ENCODE measurements around the gene ZNF778.
A peak's percentile ranks its signal among the peaks of the same experiment; 100 is the strongest.
"Not testable (repeated sequence)": the region's sequence is repeated elsewhere in the genome, so short reads cannot be mapped to it uniquely, and the experiment has no call there.

Gene ZNF778

DNA sequence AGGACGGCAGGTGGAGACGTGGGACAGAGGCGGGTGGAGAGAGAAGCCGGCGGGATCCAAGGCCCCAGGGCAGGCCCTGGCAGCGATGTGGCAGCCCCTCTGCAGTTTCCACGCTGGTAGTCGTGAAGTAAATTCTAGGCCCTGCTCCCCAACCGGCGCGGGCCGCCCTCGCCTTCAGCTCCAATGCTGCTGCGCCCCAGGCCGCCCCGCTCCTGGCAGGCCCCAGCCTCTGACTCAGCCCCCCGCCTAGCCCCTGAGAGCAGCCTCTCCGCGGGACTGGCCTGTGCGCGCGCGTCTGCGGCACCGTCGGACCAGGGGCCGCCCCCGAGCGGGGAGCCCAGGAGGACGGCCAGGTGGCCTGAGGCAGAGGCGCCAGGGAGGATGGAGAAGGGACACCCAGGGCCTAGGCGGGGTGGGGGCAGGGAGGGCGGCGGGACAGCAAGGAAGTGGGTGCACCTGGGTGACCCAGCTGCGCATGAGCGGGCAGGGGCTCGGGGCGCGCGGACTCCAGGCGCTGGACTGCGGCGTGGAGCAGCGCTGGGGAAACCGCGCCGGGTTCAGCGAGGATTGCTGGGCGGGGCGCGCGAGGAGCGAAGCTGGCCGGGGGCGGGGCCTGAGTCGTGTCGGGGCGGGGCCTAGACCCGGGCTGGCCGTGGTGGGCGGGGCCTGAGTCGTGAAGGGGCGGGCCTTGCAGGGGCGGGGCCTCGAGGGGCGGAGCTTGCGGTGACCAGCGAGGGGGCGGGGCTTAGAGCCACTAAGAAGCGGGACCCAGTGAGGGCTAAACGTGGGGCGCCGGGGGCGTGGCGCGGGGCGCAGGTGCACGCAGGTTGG lies 29.6 kb downstream of the ZNF778 start:
- DNase-seq = peak; percentile 64 to 89
- Histone ChIP-seq H3K36me3 (no peaks in the 10 kb centered on the region), H3K9me3 (no peaks in the 10 kb centered on the region), H3K27me3 (peaks cover 0 to 16% of the 10 kb centered on the region in 2 donors), H3K4me3 (peak overlapping the region; percentile 50 to 58), H3K27ac (peak overlapping the region in 1 of 2 donors; percentile 37), H3K4me1 (peaks cover 5 to 13% (median 9%) of the 10 kb centered on the region in 4 donors)
- intact Hi-C loops (cut with DNase I; ENCODE audit: low total_unique reads) = loop anchor here (10.0 kb wide), 1 partner anchor 258 kb away; the partner anchor contains the start of gene SPG7
- TF ChIP-seq, protein P1, sequence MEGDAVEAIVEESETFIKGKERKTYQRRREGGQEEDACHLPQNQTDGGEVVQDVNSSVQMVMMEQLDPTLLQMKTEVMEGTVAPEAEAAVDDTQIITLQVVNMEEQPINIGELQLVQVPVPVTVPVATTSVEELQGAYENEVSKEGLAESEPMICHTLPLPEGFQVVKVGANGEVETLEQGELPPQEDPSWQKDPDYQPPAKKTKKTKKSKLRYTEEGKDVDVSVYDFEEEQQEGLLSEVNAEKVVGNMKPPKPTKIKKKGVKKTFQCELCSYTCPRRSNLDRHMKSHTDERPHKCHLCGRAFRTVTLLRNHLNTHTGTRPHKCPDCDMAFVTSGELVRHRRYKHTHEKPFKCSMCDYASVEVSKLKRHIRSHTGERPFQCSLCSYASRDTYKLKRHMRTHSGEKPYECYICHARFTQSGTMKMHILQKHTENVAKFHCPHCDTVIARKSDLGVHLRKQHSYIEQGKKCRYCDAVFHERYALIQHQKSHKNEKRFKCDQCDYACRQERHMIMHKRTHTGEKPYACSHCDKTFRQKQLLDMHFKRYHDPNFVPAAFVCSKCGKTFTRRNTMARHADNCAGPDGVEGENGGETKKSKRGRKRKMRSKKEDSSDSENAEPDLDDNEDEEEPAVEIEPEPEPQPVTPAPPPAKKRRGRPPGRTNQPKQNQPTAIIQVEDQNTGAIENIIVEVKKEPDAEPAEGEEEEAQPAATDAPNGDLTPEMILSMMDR (IDR thresholded peaks at IDR 0.05) = no peak

DNA sequence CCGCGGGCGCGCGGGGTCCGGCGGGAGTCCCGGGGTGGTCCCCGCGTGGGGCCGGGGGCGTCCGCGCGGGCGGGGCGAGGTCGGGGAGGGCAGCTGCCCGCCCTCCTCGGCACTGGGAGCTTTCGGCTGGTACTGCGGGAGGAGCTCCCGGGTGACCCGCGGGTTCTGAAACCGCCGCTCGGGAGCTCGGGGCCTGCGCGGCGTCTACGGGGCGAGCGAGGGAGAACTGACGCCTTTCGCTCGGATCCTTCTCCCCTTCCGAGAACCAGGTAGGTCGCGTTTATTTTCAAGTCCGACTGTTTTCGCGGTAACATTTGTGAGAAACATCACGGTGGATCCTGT lies 30.2 kb downstream of the ZNF778 start:
- not testable (repeated sequence) for H3K36me3 ChIP-seq, H3K9me3 ChIP-seq
- intact Hi-C loops (cut with DNase I; ENCODE audit: low total_unique reads) = loop anchor here (10.0 kb wide), 1 partner anchor 257 kb away; the partner anchor contains the start of gene SPG7

DNA sequence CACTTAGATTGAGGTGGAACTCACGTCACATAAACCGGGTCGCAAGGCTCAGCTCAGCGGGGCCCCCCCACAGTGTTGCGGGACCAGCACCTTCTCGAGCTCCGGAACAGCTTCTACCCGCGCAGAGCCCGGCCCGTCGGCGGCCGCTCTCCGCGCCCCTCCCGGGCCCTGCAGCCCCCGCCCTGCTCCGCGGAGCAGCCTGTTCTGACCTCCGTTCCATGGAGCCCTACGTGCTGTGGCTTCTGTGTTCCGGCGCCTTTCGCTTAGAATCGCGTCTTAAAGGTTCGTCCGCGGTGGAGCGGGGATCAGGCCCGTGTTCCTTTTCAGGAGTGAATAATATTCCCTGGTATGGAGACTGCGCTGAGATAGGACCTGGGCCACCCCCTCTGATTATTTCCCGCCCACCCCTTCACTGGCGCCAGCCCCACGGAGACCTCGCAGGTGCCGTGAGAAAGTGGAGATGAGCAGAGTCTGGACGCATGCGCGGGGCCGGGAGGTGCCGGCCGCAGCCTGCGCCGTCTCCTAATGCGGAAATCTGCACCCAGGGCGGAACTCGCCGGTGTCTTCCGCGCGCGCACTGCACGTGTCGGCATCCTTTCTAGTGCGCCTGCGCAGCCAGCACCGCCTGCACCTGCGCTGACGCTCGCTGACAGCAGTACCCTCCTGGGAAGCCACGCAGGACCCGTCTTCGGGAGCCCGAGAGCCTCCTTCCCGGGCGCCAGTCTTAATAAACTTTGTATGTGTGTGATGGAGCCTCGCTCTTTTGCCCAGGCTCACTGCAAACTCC lies 30.9 kb downstream of the ZNF778 start:
- intact Hi-C loops (cut with DNase I; ENCODE audit: low total_unique reads) = loop anchor here (10.0 kb wide), 1 partner anchor 256 kb away; the partner anchor contains the start of gene SPG7
- H3K4me1 ChIP-seq = peaks cover 5 to 13% (median 9%) of the 10 kb centered on the region in 4 donors
- H3K36me3 ChIP-seq = no peaks in the 10 kb centered on the region
- H3K27me3 ChIP-seq = peaks cover 0 to 16% of the 10 kb centered on the region in 2 donors
- DNase-seq = no peak
- H3K4me3 ChIP-seq = peak overlapping the region; percentile 50 to 58
- no peaks in the 10 kb centered on the region for H3K9me3 ChIP-seq
- TF ChIP-seq, protein P1 (IDR thresholded peaks at IDR 0.05) = no peak
- no peak overlapping the region for H3K27ac ChIP-seq

More for the DNA sequence above, 30.2 kb downstream of the ZNF778 start:
- Histone ChIP-seq H3K4me3 (peak overlapping the region; percentile 50 to 58), H3K27me3 (peaks cover 0 to 16% of the 10 kb centered on the region in 2 donors), H3K4me1 (peaks cover 5 to 13% (median 9%) of the 10 kb centered on the region in 4 donors)
- DNase-seq, H3K27ac ChIP-seq: not testable (repeated sequence)

DNA sequence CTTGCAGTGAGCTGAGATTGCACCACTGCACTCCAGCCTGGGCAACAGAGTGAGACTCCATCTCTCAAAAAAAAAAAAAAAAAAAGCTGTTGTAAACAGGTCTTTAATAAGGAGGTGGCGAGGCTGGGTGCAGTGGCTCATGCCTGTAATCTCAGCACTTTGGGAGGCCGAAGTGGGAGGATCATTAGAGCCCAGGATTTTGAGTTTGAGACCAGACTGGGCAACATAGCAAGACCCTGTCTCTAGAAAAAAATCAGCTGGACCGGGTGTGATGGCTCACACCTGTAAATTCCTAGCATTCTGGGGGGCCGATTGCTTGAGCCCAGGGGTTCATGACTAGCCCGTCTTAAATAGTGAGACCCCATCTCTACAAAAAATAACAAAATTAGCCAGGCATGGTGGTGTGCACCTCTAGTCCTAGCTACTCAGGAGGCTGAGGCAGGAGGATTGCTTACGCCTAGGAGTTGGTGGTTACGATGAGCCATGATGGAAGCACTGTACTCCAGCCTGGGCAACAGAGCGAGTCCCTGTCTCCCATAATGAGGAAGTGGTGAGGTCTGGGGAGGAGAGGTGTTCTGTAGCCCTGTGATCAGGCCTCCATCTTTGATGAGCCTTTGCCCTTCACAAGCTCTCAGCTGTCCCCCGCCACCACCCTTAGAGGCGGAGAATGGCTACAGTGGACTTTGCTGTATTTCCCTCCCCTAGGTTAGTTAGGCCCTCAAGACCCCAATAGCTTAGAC lies 36.2 kb downstream of the ZNF778 start:
- DNase-seq = no peak
- Histone ChIP-seq H3K9me3 (no peaks in the 10 kb centered on the region), H3K36me3 (no peaks in the 10 kb centered on the region), H3K27me3 (peaks cover 0 to 16% of the 10 kb centered on the region in 2 donors), H3K27ac (no peak overlapping the region), H3K4me3 (no peak overlapping the region), H3K4me1 (peaks cover 0 to 15% (median 8%) of the 10 kb centered on the region in 4 donors)
- intact Hi-C loops (cut with DNase I; ENCODE audit: low total_unique reads) = no loop called here
- TF ChIP-seq, protein P1 (IDR thresholded peaks at IDR 0.05) = no peak

DNA sequence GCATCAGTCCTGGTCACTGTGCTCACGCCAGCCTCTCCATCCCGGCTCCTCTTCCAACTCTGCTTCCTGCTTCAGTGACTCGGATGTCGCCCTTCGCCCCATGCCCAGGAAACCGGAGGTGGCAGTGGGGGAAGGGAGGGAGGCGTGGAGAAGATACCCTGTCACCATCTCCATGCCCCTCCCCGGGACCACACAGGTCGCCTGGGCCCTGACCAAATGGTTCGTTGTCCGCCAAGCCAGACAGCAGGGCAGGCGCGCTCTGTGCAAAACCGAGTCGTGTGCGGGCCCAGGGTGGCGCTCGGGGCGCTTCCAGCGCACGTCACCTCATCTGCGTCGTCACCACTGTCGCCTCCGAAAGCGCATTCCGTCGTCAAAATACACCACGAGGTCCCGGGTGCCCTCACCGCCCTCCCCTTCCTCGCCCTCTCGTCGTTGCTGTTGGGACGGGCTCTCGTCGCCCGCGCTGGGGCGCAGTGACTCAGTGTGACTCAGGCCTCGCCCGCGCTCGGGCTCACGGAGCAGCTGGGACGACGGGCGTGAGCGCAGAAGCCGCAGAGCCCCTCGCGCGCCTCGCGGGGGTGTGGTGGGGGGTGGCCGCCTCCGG lies 39.2 kb downstream of the ZNF778 start:
- intact Hi-C loops (cut with DNase I; ENCODE audit: low total_unique reads) = no loop called here
- peak in 1 of 2 donors; percentile 45 for DNase-seq
- no peaks in the 10 kb centered on the region for H3K36me3 ChIP-seq
- TF ChIP-seq, protein P1 (IDR thresholded peaks at IDR 0.05) = no peak
- peak overlapping the region; percentile 23 to 25 for H3K4me3 ChIP-seq
- H3K27me3 ChIP-seq = peaks cover 0 to 21% of the 10 kb centered on the region in 2 donors
- H3K4me1 ChIP-seq = peaks cover 0 to 15% (median 8%) of the 10 kb centered on the region in 4 donors
- H3K27ac ChIP-seq = no peak overlapping the region
- peaks cover 0 to 2% (median 0%) of the 10 kb centered on the region in 3 donors for H3K9me3 ChIP-seq
